ENCODE measurements around the gene LINGO4.

- TF ChIP-seq CTCF (IDR thresholded peaks at IDR 0.05; ENCODE audit: poor library complexity), result no peak
- no peak for TF ChIP-seq EZH2 (IDR thresholded peaks at IDR 0.05; ENCODE audit: borderline replicate concordance)
- TF ChIP-seq EZH2phosphoT487 (IDR thresholded peaks at IDR 0.05; ENCODE audit: low read depth, severe bottlenecking, unreplicated experiment), result no peak
These were observed 31.5 kb downstream of the LINGO4 start for GRCh38 chr1:151773702-151774101.

Data from hepatocyte (in vitro differentiated cells).